Osteocyte (in vitro differentiated cells): ENCODE data around the gene TREX2. TPM values are rescaled to one million over a fixed set of nuclear protein-coding genes. Genes with fewer than 3 reads are reported as not detected.
A peak's percentile ranks its signal among the peaks of the same experiment; 100 is the strongest.

ENCODE experiments used
- DNase-seq: peaks from one replicate; pipeline ENCODE4 v3.0.0; 2021; ENCODE audit warnings: mixed read lengths; ENCODE audit not compliant: unreplicated experiment; ENCODE audit errors: extremely low spot score
- H3K27ac Mint-ChIP-seq: one replicate; pipeline ENCODE4 v1.8.0; 2021; ENCODE audit warnings: mild to moderate bottlenecking, mixed read lengths; ENCODE audit not compliant: unreplicated experiment
- H3K27me3 Mint-ChIP-seq: one replicate; pipeline ENCODE4 v1.8.0; 2021; ENCODE audit warnings: mixed read lengths; ENCODE audit not compliant: unreplicated experiment
- H3K36me3 Mint-ChIP-seq: one replicate; pipeline ENCODE4 v1.8.0; 2021; ENCODE audit warnings: mixed read lengths; ENCODE audit not compliant: unreplicated experiment
- H3K4me1 Mint-ChIP-seq: one replicate; pipeline ENCODE4 v1.8.0; 2021; ENCODE audit warnings: mixed read lengths; ENCODE audit not compliant: unreplicated experiment
- H3K4me3 Mint-ChIP-seq: one replicate; pipeline ENCODE4 v1.8.0; 2021; ENCODE audit warnings: mild to moderate bottlenecking, moderate library complexity, mixed read lengths; ENCODE audit not compliant: unreplicated experiment
- H3K9me3 Mint-ChIP-seq: one replicate; pipeline ENCODE4 v1.8.0; 2021; ENCODE audit warnings: mixed read lengths; ENCODE audit not compliant: unreplicated experiment
- total RNA-seq: library from RNA; stranded (reverse); gene quantifications from 2 replicates; pipeline ENCODE4 v1.2.1, GENCODE V29; 2021
- TF ChIP-seq, protein P1 (sequence below): fragments of 200-600 bp; sonication (generic); IDR thresholded peaks from 2 replicates; pipeline ENCODE4 v1.5.0; 2021; ENCODE audit warnings: antibody characterized with exemption, mild to moderate bottlenecking, moderate library complexity

Gene TREX2
- total RNA-seq, 1 donor from 2014 or later: 2.5 TPM

GRCh38 chrX:153465691-153466380 lies 20.0 kb upstream of the TREX2 start:
- Mint-ChIP-seq H3K9me3 (peaks cover 5% of the 10 kb centered on the region), H3K27ac (no peak overlapping the region), H3K4me1 (peaks cover 7% of the 10 kb centered on the region), H3K27me3 (no peaks in the 10 kb centered on the region), H3K36me3 (peaks cover 4% of the 10 kb centered on the region), H3K4me3 (no peak overlapping the region)
- no peak for DNase-seq
- TF ChIP-seq, protein P1, sequence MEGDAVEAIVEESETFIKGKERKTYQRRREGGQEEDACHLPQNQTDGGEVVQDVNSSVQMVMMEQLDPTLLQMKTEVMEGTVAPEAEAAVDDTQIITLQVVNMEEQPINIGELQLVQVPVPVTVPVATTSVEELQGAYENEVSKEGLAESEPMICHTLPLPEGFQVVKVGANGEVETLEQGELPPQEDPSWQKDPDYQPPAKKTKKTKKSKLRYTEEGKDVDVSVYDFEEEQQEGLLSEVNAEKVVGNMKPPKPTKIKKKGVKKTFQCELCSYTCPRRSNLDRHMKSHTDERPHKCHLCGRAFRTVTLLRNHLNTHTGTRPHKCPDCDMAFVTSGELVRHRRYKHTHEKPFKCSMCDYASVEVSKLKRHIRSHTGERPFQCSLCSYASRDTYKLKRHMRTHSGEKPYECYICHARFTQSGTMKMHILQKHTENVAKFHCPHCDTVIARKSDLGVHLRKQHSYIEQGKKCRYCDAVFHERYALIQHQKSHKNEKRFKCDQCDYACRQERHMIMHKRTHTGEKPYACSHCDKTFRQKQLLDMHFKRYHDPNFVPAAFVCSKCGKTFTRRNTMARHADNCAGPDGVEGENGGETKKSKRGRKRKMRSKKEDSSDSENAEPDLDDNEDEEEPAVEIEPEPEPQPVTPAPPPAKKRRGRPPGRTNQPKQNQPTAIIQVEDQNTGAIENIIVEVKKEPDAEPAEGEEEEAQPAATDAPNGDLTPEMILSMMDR: no peak

DNA sequence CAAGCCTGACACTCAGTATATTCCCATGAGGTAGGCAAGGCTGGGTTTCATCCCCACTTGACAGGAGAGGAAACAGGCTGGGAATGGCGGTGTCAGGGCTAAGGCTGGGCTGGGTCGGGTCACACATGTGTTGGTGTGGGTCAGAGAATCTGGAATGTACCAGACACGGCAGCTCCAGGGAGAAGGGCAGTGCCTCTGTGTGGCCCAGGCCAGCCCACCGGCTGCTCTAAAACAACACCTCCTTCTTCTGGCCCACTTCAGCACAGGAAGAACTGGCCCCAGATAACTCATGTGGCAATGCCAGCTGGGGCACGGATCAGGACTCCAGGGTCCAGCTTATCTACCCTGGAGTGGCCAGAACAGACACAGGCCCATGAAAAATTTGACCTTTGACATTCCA lies 18.3 kb upstream of the TREX2 start:
- Mint-ChIP-seq H3K27me3 (no peaks in the 10 kb centered on the region), H3K9me3 (peaks cover 8% of the 10 kb centered on the region), H3K4me3 (no peak overlapping the region), H3K4me1 (peaks cover 20% of the 10 kb centered on the region), H3K27ac (no peak overlapping the region), H3K36me3 (peaks cover 8% of the 10 kb centered on the region)
- no peak for DNase-seq
- TF ChIP-seq, protein P1: no peak

DNA sequence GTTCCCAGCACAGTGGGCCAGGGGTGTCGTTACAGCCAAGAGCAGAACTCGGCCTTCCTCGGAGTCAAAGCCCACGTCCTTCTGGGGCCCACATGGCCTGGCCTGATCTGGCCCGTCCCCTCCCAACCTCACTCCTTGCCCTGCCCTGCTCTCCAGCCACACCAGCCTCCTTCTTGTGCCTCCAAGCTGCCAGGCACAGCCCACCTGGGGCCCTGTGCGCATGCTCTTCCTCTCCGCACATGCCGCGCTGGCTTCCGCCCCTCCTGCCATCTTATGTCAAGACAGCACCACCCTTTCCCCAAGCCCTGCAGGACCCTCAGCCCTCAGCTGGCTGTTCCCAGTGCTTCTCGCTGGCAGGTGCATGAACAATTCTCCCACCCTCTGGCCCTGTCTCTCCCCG lies 17.7 kb upstream of the TREX2 start:
- H3K4me1 Mint-ChIP-seq: peaks cover 21% of the 10 kb centered on the region
- peaks cover 9% of the 10 kb centered on the region for H3K9me3 Mint-ChIP-seq
- no peak overlapping the region for H3K4me3 Mint-ChIP-seq
- DNase-seq: no peak
- TF ChIP-seq, protein P1: no peak
- peak overlapping the region; percentile 27 for H3K27ac Mint-ChIP-seq
- no peaks in the 10 kb centered on the region for H3K27me3 Mint-ChIP-seq
- H3K36me3 Mint-ChIP-seq: peaks cover 10% of the 10 kb centered on the region

GRCh38 chrX:153463031-153463430 lies 17.2 kb upstream of the TREX2 start:
- H3K9me3 Mint-ChIP-seq: peaks cover 9% of the 10 kb centered on the region

DNA sequence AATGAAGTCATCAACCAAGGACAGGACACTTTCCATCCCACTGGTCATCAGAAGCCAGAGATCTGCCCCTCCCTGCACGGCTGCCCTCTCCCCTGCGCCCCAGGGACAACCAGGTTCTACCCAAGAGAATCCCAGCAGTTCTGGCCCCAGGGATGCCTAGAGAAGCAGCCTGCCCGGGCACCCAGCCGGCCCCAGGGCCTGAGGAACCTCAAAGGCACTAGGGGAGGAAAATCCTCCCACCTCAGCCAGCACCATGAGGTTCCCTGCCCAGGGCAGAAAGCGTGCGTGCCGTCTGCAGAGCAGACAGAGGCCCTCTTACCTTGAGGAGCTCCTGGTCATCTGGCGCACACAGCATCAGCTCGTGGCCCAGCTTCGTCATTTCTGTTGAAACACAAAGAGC lies 16.4 kb upstream of the TREX2 start:
- H3K4me3 Mint-ChIP-seq: no peak overlapping the region
- H3K36me3 Mint-ChIP-seq: peaks cover 10% of the 10 kb centered on the region
- no peaks in the 10 kb centered on the region for H3K27me3 Mint-ChIP-seq
- H3K9me3 Mint-ChIP-seq: peaks cover 9% of the 10 kb centered on the region
- peaks cover 21% of the 10 kb centered on the region for H3K4me1 Mint-ChIP-seq
- TF ChIP-seq, protein P1: no peak
- no peak for DNase-seq
- no peak overlapping the region for H3K27ac Mint-ChIP-seq

More at GRCh38 chrX:153463031-153463430, 17.2 kb upstream of the TREX2 start:
- Mint-ChIP-seq H3K4me3 (no peak overlapping the region), H3K27ac (no peak overlapping the region), H3K27me3 (no peaks in the 10 kb centered on the region), H3K36me3 (peaks cover 10% of the 10 kb centered on the region), H3K4me1 (peaks cover 21% of the 10 kb centered on the region)
- TF ChIP-seq, protein P1: no peak
- DNase-seq: no peak
